AG04450 (cell line): ENCODE data around the gene DCAF7. TPM values are rescaled to one million over a fixed set of nuclear protein-coding genes. Genes with fewer than 3 reads are reported as not detected.

Experiments used
- CTCF ChIA-PET: fragments of 300-600, 350-600 bp; formaldehyde crosslinking; extraction: SDS; loops from one replicate; lab custom pipeline; 2022; ENCODE audit warnings: antibody characterized with exemption, inconsistent platforms; lab: Charles Lee
- POLR2A ChIA-PET: fragments of 350-600 bp; formaldehyde crosslinking; extraction: SDS; loops from one replicate; lab custom pipeline; 2021; ENCODE audit warnings: antibody characterized with exemption, inconsistent platforms; lab: Yijun Ruan, JAX
- DNase-seq: peaks from one replicate; pipeline ENCODE4 v3.0.0-alpha.2; 2011; ENCODE audit warnings: low read depth, low spot score
- H3K27ac ChIP-seq: one replicate; pipeline ENCODE4 v1.5.1; 2012; ENCODE audit warnings: low read depth, low read length, control low read depth
- H3K27me3 ChIP-seq: one replicate; pipeline ENCODE4 v1.6.0; 2012; ENCODE audit warnings: low read length; ENCODE audit not compliant: control insufficient read depth, insufficient read depth
- H3K4me3 ChIP-seq: 2 replicates; pipeline ENCODE4 v1.5.1; 2011; ENCODE audit warnings: mild to moderate bottlenecking, low read depth, low read length, control low read depth
- H3K9me3 ChIP-seq: 2 replicates; pipeline ENCODE4 v1.5.1; 2012; ENCODE audit warnings: low read length; ENCODE audit not compliant: control insufficient read depth, insufficient read depth
- CTCF ChIP-seq: IDR thresholded peaks from 2 replicates; pipeline ENCODE4 v1.5.1; 2011; ENCODE audit warnings: low read depth, low read length, control low read depth, inconsistent platforms
- polyA plus RNA-seq: library from polyadenylated mRNA; depleted of rRNA; stranded (reverse); fragments of >200 nt; gene quantifications from 2 replicates; pipeline ENCODE4 v1.2.3, GENCODE V29; 2011

Gene DCAF7
- polyA plus RNA-seq, 1 experiment = 50.4 TPM

GRCh38 chr17:63589646-63590045 lies 39.4 kb downstream of the DCAF7 start:
- ChIA-PET POLR2A (no interaction called here), CTCF (no interaction called here)
- H3K27me3 ChIP-seq = no peaks in the 10 kb centered on the region
- no peak for TF ChIP-seq CTCF
- no peak for DNase-seq
- no peaks in the 10 kb centered on the region for H3K9me3 ChIP-seq
- H3K4me3 ChIP-seq = no peak overlapping the region
- no peak overlapping the region for H3K27ac ChIP-seq

DNA sequence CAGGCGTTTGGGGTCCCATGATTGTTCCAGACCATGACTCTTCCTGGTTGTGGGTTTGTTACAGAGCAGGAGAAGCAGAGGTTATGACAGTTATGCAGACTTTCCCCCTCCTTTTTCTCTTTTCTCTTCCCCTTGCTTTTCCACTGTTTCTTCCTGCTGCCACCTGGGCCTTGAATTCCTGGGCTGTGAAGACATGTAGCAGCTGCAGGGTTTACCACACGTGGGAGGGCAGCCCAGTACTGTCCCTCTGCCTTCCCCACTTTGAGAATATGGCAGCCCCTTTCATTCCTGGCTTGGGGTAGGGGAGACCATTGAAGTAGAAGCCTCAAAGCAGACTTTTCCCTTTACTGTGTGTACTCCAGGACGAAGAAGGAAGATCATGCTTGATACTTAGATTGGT lies 42.5 kb downstream of the DCAF7 start:
- no peak overlapping the region for H3K27ac ChIP-seq
- no peaks in the 10 kb centered on the region for H3K9me3 ChIP-seq
- H3K4me3 ChIP-seq = no peak overlapping the region
- H3K27me3 ChIP-seq = no peaks in the 10 kb centered on the region
- DNase-seq = no peak
- CTCF ChIA-PET = interaction anchor here (1.2 kb wide), 1 partner anchor 167 kb away, joined by 6 read pairs; no protein-coding TSS in a partner anchor
- POLR2A ChIA-PET = no interaction called here
- TF ChIP-seq CTCF = no peak

DNA sequence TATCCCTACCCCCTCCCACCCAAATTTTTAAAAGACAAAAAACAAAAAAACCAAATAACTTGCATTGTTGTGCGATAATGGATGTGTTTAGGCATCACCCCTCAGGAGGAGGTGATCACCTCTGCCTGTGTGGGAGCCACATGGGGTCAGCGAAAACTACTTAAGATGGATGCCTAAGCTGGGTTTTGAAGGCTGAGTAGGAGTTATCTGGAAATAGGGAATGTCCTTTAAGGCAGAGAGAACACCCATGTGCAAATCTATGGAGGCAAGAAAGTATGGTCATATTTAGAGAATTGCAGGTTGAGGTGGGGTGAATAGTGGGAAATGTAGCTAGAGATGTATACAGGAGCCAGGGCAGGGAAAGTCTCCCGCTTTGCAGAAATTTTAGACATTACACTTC lies 44.9 kb downstream of the DCAF7 start:
- no peak for TF ChIP-seq CTCF
- no peaks in the 10 kb centered on the region for H3K9me3 ChIP-seq
- H3K27ac ChIP-seq = no peak overlapping the region
- POLR2A ChIA-PET = interaction anchor here (0.6 kb wide), 1 partner anchor 17 kb away, joined by 3 read pairs; no protein-coding TSS in a partner anchor
- DNase-seq = no peak
- H3K27me3 ChIP-seq = no peaks in the 10 kb centered on the region
- CTCF ChIA-PET = no interaction called here
- no peak overlapping the region for H3K4me3 ChIP-seq

DNA sequence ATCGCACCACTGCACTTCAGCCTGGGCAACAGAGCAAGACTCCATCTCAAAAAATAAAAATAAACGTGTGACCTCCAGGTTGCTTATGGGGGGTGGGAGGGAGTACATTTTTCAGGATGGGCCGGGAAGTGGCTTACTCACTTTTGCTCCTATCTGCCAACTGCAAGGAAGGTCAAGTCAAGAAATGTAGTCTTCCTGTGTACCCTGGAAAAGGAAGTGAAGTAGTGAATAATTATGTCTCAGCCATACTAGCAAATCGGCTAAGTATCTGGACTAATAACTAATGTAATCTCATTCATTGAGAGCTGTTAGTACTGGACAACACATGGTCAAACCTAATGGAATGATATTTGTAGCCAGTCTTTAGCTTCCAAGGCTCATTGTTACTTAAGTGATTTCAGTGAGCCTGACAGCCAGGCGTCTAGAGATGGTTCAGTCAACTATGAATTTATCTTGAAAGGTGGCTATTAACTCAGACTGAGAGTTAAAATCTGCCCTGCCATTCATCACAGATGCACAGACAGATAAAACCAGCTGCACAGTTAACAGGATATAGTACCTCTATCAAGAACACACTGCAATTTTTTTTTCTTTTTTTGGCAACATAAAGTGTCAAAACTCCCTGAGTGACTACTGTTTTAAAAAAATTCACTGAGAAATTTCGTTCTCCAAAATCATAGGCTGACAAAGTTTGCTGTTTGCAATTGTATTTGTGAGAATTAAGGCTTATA lies 46.7 kb downstream of the DCAF7 start:
- no peaks in the 10 kb centered on the region; the same call in 1 of the 2 replicates for H3K9me3 ChIP-seq
- ChIA-PET CTCF (interaction anchor here (0.6 to 1.1 kb wide), 2 partner anchors 14 to 17 kb away, joined by 3 to 6 read pairs; no protein-coding TSS in a partner anchor), POLR2A (interaction anchor here (0.7 kb wide), 2 partner anchors 62 to 117 kb away, joined by 3 to 4 read pairs; no protein-coding TSS in a partner anchor)
- no peak overlapping the region for H3K27ac ChIP-seq
- no peak for DNase-seq
- H3K27me3 ChIP-seq = no peaks in the 10 kb centered on the region
- no peak overlapping the region for H3K4me3 ChIP-seq
- TF ChIP-seq CTCF = no peak

DNA sequence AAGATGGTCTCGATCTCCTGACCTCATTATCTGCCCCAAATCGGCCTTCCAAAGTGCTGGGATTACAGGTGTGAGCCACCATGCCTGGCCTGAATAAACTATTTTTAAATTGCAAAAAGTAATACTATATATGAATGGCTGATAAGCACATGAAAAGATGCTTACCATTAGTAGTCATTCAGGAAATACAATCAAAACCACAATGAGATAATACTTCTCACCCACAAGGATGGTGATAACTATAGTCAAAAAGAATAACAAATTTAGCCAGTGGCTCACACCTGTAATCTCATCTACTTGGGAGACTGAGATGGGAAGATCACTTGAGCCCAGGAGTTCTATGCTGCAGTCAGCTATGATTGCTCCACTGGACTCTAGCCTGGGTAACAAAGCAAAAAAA lies 48.0 kb downstream of the DCAF7 start:
- POLR2A ChIA-PET = interaction anchor here (0.6 kb wide), 1 partner anchor 164 kb away, joined by 4 read pairs; no protein-coding TSS in a partner anchor
- CTCF ChIA-PET = interaction anchor here (0.6 kb wide), 1 partner anchor 955 kb away, joined by 4 read pairs; no protein-coding TSS in a partner anchor

More for the DNA sequence above, 48.0 kb downstream of the DCAF7 start:
- Histone ChIP-seq H3K9me3 (no peaks in the 10 kb centered on the region; the same call in 1 of the 2 replicates), H3K27ac (no peak overlapping the region), H3K27me3 (no peaks in the 10 kb centered on the region), H3K4me3 (no peak overlapping the region)
- TF ChIP-seq CTCF = no peak
- DNase-seq = no peak
